ENCODE data around the gene APLP2. TPM values are rescaled to one million over a fixed set of nuclear protein-coding genes. Genes with fewer than 3 reads are reported as not detected.

APLP2 gene
- total and polyA plus RNA-seq, 2 of the 13 experiments (the other 11 are each of a cell fraction or from before 2014, with no cell fraction given), result 315 to 594 TPM

DNA sequence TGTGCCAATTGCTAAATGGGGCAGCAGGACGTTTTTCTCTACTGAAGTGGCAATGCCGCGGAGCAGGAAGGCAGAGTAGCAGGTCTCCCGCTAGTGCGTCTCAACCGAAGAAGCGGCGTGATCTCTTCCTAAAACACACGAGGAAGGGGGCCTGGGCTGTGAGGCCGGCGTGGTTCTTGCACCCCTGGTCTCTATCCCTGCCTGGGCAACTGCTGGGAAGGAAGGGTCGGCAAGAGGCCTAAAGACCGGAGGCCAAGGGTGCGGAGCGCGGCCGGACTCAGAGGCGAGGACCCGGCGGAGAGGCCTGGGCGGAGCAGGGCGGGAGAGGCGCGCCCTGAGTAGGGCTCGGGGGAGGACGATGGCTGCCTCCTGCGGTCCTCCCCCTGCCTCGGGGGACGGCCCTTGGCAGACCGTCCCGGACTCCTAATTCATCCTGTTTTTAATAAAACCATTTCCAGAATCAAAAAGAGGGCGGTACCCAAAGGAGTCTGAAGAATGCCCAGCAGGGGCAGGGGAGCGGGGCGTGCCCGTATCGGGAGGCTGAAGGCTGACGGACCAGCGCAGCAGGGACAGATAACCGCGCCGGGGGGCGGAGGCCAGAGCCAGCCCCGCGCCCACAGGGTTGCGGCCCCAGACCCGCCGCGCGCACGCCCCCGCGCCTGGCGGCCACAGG lies 572 bp upstream of the APLP2 start (continued):
- TF ChIP-seq MEIS2 (CRISPR knock-in tag; IDR thresholded peaks at IDR 0.05) (no peak), SRSF9 (IDR thresholded peaks at IDR 0.05; ENCODE audit: borderline replicate concordance, insufficient read depth, low read depth, low read length, poor library complexity, severe bottlenecking) (no peak), ZNF556 (CRISPR knock-in tag; IDR thresholded peaks at IDR 0.05; ENCODE audit: borderline replicate concordance) (peak; percentile 35; the same call in 1 of the 2 replicates), ZNF775 (CRISPR knock-in tag; IDR thresholded peaks at IDR 0.05; ENCODE audit: borderline replicate concordance) (peak; percentile 42; the same call in 1 of the 2 replicates), CENPX (CRISPR knock-in tag; IDR thresholded peaks at IDR 0.05) (no peak), TOE1 (CRISPR knock-in tag; IDR thresholded peaks at IDR 0.05) (no peak), ZNF282 (IDR thresholded peaks at IDR 0.05; ENCODE audit: partially characterized antibody) (no peak), ZNF547 (CRISPR knock-in tag; IDR thresholded peaks at IDR 0.05) (peak; percentile 18; the same call in 1 of the 2 replicates), ZNF546 (CRISPR knock-in tag; conservative IDR thresholded peaks at IDR 0.05) (no peak), KLF6 (CRISPR knock-in tag; IDR thresholded peaks at IDR 0.05) (peak; percentile 11; the same call in 1 of the 2 replicates), NCOR1 (IDR thresholded peaks at IDR 0.05; ENCODE audit: borderline replicate concordance, low read length) (no peak), NPAS2 (CRISPR knock-in tag; IDR thresholded peaks at IDR 0.05; ENCODE audit: borderline replicate concordance) (no peak), ZNF20 (CRISPR knock-in tag; IDR thresholded peaks at IDR 0.05) (no peak), MEF2D (CRISPR knock-in tag; IDR thresholded peaks at IDR 0.05) (no peak), TBP (CRISPR knock-in tag; IDR thresholded peaks at IDR 0.05) (no peak), PPARG (CRISPR knock-in tag; conservative IDR thresholded peaks at IDR 0.05) (no peak), ZNF577 (CRISPR knock-in tag; IDR thresholded peaks at IDR 0.05; ENCODE audit: borderline replicate concordance, low read depth) (no peak), TAF1 (CRISPR knock-in tag; IDR thresholded peaks at IDR 0.05) (no peak), TGIF2 (CRISPR knock-in tag; IDR thresholded peaks at IDR 0.05) (0 out of 2 replicates have a peak, but pooled peaks have one; percentile 54), ZNF761 (CRISPR knock-in tag; conservative IDR thresholded peaks at IDR 0.05) (peak; percentile 22; the same call in 1 of the 2 replicates), DMAP1 (CRISPR knock-in tag; IDR thresholded peaks at IDR 0.05) (no peak; the same call in 1 of the 2 replicates)
- TF ChIP-seq, protein P1, sequence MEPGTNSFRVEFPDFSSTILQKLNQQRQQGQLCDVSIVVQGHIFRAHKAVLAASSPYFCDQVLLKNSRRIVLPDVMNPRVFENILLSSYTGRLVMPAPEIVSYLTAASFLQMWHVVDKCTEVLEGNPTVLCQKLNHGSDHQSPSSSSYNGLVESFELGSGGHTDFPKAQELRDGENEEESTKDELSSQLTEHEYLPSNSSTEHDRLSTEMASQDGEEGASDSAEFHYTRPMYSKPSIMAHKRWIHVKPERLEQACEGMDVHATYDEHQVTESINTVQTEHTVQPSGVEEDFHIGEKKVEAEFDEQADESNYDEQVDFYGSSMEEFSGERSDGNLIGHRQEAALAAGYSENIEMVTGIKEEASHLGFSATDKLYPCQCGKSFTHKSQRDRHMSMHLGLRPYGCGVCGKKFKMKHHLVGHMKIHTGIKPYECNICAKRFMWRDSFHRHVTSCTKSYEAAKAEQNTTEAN (CRISPR knock-in tag; conservative IDR thresholded peaks at IDR 0.05), result no peak
- TF ChIP-seq, protein P2, sequence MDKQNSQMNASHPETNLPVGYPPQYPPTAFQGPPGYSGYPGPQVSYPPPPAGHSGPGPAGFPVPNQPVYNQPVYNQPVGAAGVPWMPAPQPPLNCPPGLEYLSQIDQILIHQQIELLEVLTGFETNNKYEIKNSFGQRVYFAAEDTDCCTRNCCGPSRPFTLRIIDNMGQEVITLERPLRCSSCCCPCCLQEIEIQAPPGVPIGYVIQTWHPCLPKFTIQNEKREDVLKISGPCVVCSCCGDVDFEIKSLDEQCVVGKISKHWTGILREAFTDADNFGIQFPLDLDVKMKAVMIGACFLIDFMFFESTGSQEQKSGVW (CRISPR knock-in tag; IDR thresholded peaks at IDR 0.05; ENCODE audit: borderline replicate concordance), result no peak
- TF ChIP-seq, protein P3, sequence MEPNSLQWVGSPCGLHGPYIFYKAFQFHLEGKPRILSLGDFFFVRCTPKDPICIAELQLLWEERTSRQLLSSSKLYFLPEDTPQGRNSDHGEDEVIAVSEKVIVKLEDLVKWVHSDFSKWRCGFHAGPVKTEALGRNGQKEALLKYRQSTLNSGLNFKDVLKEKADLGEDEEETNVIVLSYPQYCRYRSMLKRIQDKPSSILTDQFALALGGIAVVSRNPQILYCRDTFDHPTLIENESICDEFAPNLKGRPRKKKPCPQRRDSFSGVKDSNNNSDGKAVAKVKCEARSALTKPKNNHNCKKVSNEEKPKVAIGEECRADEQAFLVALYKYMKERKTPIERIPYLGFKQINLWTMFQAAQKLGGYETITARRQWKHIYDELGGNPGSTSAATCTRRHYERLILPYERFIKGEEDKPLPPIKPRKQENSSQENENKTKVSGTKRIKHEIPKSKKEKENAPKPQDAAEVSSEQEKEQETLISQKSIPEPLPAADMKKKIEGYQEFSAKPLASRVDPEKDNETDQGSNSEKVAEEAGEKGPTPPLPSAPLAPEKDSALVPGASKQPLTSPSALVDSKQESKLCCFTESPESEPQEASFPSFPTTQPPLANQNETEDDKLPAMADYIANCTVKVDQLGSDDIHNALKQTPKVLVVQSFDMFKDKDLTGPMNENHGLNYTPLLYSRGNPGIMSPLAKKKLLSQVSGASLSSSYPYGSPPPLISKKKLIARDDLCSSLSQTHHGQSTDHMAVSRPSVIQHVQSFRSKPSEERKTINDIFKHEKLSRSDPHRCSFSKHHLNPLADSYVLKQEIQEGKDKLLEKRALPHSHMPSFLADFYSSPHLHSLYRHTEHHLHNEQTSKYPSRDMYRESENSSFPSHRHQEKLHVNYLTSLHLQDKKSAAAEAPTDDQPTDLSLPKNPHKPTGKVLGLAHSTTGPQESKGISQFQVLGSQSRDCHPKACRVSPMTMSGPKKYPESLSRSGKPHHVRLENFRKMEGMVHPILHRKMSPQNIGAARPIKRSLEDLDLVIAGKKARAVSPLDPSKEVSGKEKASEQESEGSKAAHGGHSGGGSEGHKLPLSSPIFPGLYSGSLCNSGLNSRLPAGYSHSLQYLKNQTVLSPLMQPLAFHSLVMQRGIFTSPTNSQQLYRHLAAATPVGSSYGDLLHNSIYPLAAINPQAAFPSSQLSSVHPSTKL (CRISPR knock-in tag; IDR thresholded peaks at IDR 0.05), result peak; percentile 35; the same call in 1 of the 2 replicates

Measured in HepG2 (cell line).